GM18502 (cell line): ENCODE measurements around the gene FHL2.
"Not testable (repeated sequence)": the region's sequence is repeated elsewhere in the genome, so short reads cannot be mapped to it uniquely, and the experiment has no call there.

Experiments used
- ATAC-seq: cut with Tn5 transposase; IDR thresholded peaks from one replicate; pipeline ENCODE4 v1.9.1; 2021; ENCODE audit warnings: mild to moderate bottlenecking; ENCODE audit not compliant: unreplicated experiment, poor library complexity

FHL2 gene

DNA sequence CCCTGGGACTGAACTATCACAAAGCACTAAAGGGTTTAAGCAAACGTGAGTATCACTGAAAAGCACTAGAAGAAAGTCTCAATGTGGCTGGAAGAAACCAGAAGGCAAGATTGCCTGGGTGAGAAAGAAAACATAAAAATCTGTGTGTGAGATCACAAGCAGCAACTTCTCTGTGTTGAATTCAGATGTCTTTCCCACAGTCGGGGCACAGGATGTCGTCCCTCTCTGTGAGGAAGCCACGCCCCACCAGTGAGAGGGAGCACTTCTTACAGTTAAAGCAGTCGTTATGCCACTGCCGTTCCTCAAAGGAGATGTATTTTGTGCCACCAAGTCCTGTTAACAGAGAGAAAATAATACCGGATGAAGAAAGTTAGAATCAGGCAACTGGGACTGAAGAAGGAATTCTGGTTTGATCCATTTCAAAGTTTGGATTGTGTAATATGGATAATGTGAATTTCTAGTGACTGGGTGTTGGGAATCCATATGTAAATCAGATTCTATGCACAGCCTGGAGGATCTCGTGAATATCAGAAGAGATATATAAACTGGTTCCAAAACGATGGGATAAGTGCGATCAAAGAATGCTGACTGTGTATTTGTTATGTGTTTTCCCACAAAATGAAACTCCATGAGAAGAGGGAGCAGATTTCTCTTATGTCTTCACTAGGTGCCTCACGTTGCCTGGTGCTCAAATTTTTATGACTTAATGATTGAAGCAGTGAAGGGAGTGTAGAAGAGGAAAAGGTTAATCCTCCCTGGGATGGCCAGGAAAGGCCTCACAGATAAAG lies 37.6 kb downstream of the FHL2 start:
- ATAC-seq: no peak

DNA sequence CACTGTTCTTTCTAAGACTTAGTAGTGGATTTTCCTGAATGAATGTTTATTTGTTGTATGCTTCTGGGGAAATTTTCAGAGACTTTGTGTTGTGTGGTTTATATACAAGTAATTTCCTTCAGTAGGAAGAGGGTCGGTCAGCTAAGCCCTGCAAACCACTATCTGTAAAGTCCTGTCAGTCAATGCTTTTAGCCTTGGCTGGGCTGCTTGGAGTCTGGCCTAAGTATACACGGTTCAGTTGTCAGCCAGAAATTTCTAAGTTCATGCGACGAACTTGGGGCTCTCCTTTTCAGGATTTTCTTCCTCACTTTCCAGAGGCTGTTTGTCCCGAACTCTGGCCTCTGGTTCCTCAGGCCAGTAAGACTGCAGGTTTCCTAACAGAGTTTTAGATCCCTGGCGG lies 40.3 kb downstream of the FHL2 start:
- ATAC-seq: no peak

DNA sequence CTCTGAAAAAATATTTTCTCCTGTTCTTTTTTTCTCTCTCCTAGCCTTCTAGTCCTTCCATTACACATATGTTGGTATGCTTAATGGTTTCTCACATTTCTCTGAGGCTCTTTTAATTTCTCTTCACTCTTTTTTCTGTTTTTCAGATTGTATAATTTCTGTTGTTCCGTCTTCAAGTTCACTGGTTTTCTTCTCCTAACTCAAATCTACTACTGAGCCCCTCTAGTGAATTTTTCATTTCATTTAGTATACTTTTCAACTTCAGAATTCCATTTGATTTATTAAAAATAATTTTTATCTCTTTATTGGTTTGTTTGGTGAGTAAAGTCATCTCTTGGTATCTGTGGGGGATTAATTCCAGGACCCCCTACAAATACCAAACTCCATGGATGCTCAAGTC lies 41.7 kb downstream of the FHL2 start:
- no peak for ATAC-seq

DNA sequence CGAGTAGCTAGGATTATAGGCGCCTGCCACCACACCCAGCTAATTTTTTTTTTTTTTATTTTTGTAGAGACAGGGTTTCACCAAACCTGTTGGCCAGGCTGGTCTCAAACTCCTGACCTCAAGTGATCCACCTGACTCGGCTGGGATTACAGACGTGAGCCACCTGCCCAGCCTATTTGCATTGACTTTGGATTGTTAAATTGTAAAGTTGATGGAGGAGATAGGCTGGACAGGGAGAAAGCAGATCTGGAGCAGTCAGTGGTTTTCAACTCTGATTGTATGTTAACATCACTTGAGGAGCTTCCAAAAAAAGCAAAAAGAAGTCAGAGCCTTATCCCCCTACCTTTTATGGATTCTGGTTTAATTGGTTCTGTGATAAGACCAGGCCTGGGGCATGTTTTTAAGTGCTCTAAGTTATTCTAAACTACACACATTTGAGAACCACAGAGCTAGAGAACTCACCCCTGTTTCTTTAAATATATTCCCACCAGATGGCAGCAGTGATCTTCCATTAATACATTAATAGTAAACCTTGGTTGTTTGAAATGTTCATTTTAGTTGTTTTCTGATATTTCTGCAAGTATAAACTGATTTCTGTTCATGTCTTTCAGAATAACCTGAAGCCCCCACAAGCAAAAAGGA lies 54.0 kb downstream of the FHL2 start:
- no peak for ATAC-seq

DNA sequence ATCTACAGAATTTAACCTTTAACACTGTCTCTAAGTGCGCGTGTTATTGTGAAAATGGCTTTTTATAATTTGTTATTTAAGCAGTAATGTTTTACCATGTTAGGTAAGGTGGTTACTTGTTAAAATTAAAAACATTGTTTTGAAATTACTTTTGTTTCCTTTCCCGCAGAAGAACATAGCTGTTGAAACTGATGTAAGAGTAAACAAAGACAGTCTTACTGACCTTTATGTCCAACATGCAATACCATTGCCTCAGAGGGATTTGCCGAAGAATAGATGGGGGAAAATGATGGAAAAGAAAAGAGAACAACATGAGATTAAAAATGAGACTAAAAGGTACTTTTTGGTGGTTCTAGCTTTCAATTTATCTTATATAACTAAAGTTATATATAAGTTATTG lies 59.4 kb downstream of the FHL2 start:
- no peak for ATAC-seq

DNA sequence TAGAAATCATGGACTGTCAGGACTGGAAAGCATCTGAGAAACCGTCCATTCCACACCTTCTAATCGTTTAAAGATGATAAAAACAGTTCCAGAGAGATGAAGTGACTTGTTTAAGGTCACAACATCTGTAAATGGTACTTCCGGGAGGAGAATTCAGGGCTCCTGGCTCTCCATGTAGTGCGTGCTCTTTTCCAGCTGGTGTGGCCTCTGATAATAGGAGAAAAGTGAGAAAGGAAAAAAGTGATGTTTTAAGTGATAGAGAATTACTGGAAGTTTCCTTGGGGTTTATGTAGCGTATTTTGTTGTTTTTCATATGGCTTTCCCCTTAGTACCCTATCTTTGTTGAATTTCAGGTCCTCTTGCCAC lies 60.8 kb downstream of the FHL2 start:
- ATAC-seq: peak; percentile 13

DNA sequence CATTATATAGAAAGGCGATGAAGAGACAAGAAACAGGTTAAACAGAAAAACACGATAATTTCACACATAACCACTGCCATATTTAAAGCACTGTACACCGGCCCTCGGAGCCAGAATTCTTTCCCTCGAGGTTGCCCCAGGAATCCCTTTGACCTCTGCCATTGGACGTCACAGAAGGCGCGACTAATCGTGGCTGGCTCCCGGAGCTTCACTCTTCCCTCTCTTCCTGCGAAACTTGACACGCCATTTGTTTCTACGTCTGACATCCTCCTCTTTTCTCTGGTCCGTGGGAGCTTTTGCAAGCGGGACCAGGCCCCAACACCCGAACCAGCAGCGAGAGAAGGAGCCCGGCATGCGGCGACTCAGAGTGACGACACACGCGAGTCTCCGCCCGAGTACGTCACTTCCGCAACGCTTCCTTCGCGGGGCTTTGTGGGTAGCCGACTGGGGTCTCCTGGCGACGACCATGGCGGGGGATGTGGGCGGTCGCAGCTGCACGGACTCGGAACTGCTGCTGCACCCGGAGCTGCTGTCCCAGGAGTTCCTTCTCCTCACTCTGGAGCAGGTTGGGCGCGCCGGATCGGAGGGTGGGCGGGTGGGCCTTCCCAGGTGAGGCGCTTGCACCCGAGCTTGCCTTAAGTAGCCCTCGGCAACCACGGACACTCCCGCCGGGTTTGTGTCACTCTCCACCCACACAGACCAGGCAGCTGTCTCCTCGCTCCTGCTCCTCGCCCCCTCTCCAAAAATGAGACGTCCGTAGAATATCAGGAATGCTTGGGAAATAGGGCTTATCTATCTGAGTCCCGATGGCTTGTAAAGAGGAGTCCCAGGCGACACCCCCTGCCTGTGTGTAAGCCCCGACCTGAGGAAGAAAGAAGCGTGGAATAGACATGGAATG lies 61.5 kb downstream of the FHL2 start, which contains the start of gene C2orf49:
Gene C2orf49 (plus strand): TSS at position 419 of the 898 bp plus-strand sequence. CDS start 48 bp downstream, at position 467.
- peak; percentile 93 for ATAC-seq

DNA sequence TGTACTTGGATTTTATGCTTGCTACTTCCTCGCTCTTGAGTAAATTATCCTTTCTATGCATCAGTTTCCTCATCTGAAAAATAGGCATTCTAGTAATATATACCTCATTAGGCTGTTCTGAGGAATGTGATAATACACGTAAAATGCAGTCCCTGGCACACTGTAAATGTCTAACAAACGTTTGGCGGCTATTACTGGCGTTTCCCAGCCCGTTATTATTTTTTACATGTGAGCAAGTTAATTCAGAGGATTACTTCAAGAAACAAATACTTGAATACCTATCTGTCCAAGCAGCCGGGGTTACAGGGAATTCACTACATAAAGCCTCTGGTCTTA lies 62.1 kb downstream of the FHL2 start:
- ATAC-seq: no peak

DNA sequence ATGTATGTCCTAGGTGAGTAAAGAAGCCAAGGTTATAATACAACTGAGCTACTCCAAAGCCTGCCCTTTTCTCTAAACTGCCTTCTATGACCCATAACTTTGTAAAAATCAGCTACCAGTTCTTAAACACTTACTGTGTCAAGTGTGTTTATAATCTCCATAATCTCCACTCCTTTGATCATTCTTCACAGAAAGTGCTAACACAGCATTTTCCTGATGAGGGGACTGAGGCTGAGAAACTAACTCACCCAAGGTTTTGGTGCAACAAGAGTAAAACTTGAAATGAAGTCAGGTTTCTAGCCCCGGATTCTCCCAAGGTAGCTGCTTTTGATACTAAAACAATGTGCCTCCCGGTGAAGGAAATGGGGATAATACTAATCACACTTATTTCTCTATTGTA lies 63.4 kb downstream of the FHL2 start:
- no peak for ATAC-seq

DNA sequence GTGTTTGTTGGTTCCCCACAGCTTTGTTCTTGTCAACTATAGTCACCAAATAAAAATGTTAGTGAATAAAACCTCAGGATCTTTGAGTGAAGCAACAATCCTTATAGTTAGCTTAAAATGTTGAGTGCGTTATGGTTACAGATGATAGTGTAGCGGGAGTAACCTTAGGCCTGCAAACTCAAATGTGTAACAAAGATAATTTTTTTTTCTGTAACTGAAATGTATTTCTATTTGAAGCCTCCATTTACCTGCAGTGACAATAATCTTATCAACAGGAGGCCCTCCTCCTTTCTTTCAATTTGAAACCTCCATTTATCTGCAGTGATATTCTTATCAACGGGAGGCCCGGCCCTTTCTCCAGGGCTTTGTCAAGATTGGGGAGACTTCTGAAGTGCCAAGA lies 64.6 kb downstream of the FHL2 start:
- no peak for ATAC-seq

DNA sequence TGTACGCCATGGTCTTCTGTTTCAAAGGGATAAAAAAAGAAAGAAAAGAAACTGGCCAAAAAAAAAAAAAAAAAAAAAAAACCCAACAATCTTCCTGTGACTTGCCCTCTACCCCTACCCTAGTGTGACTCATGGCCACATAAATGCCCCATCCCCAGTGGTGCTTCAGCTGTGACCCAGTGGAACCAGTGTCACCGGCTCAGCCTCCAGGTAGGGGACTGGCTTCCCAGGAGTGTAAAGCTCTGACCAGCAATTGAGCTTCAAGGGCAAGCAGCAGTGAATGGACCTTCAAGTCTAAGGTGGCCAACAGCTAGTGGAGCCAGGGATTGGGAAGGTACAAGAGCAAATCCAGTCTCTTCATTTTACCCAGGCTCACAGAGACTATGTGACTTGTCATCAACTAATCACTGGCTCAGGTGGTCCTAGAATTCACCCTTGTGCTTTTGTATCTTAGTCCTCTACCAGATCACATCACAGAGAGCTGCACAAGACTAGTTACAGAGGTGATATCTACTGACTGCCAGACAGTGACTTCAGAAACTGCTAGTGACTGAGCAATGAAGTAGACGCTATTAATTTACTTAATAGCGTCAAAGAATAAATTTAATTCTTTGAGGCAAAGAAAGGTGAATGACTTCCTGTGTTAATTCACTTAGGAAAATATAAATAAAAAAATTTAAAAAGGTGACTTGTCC lies 68.0 kb downstream of the FHL2 start:
- ATAC-seq: no peak

DNA sequence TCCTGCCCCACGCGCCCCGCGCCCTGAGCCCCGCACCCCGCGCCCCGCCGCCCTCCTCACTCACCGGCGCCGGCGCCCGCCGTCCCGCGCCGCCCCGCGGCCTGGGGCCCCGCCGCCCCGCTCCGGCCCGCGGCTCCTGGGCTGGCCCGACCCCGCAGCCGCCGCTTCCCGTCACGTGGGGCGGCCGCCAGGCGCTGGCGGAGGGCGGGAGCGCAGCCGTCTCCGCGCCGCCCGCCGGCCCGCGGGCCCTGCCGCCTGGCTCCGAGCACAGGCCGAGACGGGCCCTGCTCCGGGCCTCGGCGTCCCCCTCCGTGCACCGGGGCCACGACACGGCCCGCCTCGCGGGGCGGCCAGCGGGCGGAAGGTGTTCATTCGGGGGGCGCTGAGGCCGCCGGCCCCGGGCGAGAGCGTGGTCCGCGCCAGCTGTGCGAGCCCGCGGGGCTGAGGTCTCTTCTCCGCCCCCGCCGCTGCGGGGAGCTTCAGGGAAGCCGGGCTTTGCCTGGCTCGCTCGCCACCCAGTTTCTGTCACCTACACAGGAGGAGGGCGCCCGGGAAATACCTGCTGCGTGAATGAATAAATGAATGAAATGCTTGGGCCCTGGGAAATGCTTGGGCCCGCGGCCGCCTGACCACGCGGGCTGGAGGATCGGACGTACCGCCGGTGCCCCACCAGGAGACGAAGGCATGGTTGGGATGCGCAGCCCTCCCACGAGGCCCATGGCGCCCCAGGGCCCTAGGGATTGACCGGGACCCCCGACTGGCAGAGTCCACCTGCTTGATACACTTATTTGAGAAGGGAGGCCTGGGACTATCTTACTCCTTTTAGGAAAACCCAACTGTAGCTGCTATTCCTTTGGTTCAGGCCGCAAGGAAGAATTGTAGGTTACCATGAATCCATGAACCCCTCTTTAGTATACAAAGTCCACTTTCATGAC lies 69.0 kb downstream of the FHL2 start, which contains the start of gene TGFBRAP1:
Gene TGFBRAP1 (minus strand): TSS at position 175 of the 935 bp plus-strand sequence. CDS start 21,434 bp downstream, outside the sequence.
- ATAC-seq: peak; percentile 79

DNA sequence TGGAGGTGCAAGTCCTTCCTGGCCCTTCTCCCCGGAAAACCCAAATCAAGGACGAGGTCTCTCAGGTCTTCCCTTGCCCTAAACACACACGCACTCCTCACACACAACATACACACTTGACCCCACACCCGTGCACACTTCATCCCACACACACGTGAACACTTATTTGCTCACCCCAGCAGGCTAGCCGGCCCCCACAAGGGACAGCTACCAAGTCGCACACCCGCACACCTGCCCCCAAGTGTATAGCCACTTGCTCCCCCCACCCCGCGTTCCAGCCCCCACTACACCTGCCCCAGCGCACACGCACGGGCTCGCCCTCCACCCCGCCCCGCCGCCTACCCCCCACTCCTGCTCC lies 69.7 kb downstream of the FHL2 start:
- ATAC-seq: peak; percentile 3

DNA sequence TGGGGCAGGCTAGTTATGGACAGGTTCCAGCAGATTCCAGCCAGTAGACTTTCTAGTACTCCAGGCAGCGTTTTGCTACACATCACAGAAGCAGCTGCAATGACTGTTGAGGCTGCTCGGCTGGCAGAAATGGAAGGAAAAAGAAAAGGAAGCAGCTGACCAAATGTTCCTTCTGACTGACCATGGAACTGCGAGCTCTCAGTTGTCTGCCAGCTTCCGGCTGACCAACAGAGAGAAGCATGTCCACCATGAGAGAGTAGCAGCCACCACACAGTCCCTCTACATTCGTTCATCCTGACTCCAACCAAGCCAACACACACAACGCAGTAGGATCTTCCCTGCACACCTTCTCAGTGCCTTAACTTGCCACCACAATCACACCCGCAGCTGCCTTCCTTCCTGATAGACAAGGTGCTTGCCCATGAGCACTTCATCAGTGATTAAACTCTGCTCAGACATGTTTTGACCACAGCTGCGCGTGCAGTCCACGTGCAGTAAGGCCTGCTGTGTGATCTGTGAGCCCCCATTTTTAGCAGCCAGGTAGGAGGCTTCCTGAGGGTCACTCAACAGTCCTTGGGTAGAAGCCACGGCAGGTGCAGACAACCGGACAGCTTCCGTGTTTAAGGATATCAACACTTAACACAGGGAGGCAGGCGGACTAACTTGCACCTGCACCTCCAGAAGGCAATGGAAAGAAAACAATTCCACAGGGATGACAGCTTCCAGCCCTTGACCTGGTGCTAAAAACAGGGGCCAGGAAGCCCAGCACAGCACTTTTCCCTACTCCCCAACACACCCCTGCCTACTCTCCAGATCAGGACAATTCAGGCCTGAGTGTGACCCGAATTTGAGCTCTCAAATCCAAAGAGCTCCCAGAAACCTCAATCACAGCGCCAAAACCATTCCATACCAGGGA lies 70.3 kb downstream of the FHL2 start:
- ATAC-seq: peak; percentile 29

DNA sequence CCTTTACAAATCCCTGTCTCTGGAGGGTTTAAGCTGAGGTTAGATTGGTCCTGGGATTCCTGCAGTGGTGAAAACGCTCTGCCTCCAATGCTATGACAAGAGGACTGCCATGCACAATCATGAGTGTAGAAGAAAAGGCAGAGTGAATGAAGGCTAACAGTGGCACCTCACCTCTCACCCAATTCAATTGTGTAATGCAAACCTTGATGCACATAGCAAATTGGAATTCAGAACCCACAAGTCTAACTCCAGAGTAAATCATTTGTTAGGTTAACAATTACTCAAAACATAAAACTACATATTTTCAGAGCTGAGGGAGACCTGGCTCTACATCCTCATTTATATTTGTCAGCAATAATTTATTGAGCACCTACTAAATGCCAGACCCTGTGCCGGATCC lies 71.2 kb downstream of the FHL2 start:
- no peak for ATAC-seq

DNA sequence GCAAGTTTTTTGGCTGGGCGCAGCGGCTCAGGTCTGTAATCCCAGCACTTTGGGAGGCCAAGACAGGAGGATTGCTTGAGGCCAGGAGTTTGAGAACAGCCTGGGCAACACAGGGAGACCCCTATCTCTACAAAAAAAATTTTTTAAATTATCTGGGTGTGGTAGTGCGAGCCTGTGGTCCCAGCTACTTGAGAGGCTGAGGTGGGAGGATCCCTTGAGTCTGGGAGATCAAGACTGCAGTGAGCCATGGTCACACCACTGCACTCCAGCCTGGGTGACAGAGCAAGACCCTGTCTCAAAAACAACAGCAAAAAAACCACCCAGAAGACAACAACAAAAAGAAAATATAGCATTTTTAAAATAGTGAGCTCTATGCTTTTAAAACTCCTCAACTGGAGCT lies 71.6 kb downstream of the FHL2 start:
- ATAC-seq: not testable (repeated sequence)

DNA sequence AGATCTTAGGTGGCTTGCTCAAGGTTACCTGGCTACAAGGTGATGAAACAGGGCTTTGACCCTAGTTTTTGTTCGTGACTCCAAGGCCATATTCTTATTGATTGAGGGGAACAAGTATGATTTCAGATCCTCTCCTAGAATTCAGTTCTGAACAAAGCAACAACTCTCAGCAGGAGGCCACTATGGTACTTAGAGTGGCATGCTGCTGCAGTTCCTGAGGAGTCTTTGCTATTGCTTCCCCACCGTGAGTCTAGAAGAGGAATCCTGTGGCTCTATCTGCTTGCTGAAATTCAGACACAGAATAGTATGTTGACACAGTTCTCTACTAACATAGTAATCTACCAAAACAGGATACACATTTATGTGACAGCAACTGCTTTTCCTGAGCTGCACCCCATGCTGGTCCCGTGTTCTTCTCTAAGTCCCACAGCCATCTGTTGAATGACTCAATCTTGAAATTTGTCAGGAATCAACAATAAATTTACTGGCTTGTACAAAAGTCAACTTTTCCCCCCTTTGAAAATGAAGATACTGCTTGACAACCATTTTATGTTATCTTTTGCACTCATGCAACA lies 73.4 kb downstream of the FHL2 start:
- ATAC-seq: no peak

DNA sequence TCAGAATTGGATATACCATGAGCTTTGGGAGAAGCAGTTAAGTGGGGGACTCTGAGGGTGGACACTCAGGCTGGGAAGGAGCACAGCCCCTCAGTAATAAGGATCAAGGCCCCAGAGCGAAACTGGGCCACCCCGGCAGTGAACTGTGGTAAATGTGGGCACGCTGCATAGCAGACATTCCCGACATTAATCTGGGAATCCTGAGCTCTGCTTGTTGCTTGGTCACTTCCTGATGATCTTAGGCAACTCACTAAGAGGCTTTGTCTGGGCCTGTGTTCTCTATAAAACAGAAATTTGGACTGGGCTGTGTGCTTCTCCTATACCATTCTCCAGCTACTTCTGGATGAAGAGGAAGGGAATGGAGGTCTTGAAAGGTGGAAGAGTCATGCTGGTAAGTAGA lies 74.1 kb downstream of the FHL2 start:
- no peak for ATAC-seq
